ENCODE measurements around the gene KPNA3.
A peak's percentile ranks its signal among the peaks of the same experiment; 100 is the strongest.
"Not testable (repeated sequence)": the region's sequence is repeated elsewhere in the genome, so short reads cannot be mapped to it uniquely, and the experiment has no call there.

The KPNA3 gene

DNA sequence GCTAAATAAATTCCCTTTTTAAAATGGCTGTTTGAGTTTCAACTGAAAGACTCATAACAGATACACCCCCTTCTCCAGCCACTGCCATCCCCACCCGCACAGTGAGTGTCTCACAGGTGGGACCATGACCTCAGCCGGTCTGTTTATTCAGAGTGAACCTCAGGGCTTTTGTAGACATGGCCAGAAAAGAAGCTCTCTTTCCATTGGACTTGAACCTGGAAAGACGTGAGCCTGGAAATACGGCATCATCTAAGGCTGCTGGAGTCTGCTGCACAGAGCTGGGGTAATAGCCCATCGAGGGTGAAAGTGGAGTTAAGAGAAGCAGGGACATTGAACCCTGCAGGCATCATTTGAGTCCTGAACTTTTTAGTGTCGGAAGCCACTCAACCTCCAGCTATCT is 15.2 kb upstream of the KPNA3 start:
- no peak for DNase-seq (ENCODE audit: low spot score)

DNA sequence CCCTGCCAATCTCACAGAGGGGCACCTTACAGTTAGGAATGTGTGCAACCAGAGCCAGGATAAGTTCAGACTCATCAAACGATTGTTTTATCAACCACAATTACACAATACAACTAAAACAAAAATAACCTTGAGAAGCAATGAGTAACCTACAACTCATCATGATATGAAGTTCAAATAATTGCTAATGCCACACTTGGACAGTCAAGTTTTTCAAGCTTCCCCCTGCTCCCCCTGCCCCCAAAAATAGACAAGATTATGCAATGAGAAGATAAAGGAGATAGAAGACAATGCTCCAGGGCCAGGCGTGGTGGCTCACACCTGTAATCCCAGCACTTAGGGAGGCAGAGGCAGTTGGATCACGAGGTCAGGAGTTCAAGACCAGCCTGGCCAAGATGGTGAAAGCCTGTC is 13.6 kb upstream of the KPNA3 start:
- no peak for DNase-seq (ENCODE audit: low spot score)

DNA sequence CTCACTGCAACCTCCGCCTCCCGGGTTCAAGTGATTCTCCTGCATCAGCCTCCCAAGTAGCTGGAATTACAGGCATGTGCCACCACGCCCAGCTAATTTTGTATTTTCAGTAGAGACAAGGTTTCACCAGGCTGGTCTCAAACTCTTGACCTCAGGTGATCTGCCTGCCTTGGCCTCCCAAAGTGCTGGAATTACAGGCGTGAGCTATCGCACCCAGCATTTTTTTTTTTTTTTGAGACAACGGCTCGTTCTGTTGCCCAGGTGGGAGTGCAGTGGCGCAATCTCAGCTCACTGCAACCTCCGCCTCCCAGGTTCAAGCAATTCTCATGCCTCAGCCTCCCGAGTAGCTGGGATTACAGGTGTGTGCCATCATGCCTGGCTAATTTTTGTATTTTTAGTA is 10.6 kb upstream of the KPNA3 start:
- not testable (repeated sequence) for DNase-seq (ENCODE audit: low spot score)

DNA sequence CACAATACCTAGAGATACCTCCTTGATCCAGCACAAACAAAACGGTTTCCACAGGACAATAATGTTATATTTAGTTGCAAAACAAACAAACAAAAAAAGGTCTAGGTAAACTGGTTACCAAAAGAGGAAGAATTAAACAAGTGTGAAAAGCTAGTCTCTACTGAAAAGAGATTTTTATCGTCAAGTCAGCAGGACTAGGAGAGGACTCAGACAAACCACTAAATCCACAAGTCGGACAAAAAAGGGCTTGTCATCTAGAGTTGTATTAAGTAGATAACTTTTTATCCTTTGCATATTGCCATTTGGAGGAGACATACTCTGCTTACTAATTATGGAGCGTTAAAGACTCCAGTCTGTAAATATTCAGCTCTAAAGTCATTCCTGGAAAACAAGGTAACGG is 9.9 kb upstream of the KPNA3 start:
- no peak for DNase-seq (ENCODE audit: low spot score)

DNA sequence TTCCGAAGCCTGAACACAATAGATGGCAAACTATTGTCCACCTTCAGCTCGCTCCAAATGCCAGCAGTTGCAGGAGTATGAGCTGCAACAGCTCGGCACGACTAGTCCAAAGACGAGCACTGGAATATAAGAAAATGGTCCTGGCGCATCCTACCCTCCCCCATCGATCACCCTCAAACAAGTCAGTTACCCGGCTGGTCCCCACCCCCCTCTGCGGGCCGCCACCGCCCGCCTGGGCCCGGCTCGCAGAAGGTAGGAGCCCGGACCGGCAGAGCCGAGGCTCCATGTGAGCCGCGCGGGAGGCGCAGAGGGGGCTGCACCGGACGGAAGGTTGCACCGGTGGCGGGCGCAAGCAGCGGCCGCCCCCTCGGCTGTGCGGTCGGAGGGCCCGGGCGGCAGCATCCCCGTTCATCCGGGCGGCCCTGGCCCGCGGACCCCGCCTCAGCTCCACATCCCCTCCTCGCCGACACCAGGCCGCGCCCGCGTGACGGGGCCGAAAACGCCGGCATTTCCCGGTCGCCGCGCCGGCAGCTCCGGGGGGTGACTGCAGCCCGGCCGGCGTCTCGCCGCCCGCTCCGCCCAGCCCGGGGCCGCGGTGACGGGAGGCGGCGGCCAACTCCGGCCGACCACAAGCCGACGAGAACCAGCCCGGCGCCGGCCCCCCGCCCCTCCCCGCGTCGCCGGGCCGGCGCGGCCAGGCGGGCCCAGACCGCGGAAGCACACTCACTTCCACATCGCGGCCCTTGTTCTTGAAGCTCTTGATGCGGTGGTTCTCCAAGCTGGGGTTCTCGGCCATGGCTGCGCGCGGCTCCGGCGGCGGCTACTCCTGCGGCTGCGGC is 552 bp downstream of the KPNA3 start:
- DNase-seq (ENCODE audit: low spot score), result peak; percentile 71

DNA sequence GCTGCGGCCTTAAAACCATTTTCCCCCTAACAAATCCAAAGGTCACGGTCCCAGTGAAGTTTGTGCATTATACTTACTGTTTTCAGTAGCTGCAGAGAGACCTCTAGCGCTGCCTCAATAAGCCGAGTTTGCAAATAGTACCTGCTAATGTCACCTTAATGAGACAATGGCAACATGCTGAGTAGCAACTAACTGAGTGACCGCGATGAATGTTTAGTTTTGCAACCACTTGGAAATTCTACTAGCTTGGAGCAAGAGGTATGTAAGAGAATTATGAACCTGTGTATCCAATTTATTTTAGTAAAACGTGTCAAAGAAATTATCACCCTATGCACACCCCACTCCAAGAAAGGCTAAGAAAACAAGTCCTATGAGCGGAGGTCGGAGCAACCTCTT is 1.2 kb downstream of the KPNA3 start:
- no peak for DNase-seq (ENCODE audit: low spot score)

DNA sequence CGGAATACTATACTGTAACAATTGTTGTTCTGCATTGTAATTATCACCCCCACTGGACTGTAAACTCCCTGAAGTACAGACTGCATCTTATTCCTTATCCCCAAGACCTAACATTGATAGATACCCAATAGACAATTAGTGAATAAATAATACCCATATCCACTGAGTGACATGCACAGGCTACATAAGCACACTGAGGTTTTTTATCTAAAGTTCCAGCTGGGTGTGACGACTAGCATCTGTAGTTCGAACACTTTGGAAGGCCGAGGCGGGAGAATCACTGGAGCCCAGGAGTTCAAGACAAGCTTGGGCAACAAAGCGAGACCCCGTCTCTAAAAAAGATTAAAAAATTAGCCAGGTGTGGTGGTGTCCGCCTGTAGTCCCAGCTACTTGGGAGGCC is 2.5 kb downstream of the KPNA3 start:
- DNase-seq (ENCODE audit: low spot score), result no peak

DNA sequence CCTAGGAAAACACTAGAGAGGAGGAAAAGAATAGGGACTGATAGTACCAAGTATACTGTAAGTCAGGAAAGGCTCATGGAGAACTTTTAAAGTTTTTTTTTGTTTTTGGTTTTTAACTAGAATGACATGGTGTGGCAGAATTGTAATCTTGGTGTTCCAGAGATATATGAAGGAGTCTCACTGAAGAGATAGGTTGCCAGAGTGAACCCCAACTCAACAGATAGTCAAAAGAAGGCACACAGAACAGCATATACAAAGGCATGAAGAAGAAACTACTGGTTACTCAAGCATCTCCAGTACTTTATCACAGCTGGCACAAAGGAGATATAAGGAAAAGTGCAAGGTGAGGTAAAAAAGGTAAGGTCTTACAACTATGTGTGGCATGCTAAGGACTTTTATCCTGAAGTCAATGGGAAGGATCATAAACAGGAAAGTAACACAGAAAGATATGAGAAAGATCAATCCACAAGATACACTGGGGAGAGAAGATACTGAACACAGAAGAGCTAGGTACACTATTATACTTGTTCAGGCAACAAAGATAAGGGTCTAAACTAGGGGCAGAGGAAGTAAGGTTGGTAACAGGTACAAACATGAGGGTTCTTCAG is 6.0 kb downstream of the KPNA3 start:
- no peak for DNase-seq (ENCODE audit: low spot score)

DNA sequence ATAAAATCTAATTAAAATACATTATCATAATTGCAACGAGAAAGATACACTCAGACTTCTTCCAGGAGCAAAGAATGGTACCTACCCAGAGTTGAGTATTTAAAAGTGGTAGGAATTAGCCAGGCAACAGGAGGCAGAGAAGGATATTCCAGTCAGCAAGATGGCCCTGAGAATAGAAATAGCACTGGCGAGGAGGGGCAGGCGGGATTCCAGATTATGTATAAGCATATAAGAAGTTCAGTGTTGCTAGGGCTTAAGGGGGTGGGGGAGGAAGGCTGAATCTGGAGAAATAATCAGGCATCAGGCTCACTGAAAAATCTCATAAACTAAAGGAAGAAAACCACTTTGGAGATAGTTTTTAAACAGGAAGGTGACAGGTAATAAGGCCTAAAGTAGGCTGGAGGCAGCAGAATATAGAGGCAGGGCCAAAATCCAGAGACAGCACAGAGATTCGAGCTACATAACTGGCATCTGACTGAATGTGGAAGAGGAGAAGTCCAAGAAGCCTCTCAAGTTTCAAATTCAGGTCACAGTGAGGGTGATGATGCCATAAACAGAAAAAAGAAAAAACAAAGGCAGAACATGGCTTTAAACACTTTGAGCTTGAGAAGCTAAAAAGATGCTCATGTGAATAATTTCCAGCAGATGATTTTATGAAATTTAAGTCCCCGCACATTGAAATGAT is 7.5 kb downstream of the KPNA3 start:
- DNase-seq (ENCODE audit: low spot score), result no peak

DNA sequence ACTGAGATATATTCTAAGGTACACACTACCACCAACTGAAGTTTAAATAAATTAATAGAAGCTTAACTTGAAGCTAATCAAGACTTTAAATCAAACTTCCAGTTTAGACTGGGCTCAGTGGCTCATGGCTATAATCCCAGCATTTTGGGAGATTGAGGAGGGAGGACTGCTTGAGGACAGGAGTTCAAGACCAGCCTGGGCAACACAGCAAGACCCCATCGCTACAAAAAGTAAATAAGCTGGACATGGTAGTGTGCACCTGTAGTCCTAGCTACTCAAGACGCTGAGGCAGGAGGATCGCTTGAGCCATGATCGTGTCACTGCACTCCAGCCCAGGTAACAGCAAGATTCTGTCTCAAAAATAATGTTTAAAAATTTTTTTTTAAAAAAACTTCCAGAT is 8.6 kb downstream of the KPNA3 start:
- no peak for DNase-seq (ENCODE audit: low spot score)

DNA sequence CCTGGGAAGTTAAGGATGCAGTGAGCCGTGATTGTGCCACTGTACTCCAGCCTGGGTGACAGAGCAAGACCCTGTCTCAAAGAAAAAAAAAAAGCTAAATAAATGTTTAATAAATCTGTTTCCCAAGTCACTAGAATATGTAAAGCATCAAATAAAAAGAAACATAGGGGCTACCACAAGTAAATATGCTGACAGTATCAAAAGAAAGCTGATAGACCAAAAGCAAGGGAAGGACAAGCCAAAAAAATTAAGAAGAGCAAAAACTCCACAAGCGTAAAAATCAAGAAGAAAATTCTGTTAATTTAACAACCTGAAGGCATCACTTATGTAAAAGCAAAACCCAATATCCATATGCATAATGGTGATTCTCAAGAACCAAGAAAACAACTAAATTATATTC is 9.7 kb downstream of the KPNA3 start:
- DNase-seq (ENCODE audit: low spot score), result no peak

DNA sequence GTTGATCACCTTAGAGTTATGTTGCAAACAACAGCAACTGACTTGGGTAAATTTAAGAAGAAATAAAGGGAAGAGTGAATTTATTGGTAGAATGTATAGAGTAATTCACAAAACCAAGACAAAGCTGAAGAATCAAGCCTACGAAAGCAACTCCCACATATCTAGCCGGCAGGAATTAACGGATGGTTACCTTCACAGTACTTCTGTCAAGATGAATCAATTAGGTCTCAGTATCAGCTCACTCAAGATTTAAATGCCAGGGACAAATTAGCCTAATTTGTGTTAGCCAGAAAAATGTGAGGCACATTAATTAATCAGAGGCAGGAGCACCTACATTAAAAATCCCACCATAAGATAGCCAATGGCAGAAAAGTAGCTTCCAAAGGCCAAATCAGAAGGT is 10.7 kb downstream of the KPNA3 start:
- DNase-seq (ENCODE audit: low spot score), result no peak

DNA sequence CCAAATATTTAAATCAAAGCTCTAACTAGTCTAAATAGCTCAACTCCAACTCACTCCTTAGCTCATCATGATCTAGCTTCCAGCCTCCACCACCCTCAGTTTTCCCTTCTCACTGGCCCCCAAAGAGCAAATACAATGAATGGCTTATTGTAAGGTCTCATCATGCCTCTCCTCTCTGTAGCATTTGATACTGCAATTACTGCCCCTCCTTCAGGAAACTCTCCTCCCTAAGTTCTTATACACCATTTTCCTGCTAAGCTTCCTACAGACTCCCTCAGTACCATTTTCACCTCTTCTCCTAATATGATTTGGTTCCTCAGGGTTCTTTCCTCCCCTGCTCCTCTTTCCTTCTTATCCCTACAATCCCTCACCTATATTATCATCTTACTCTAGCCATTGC is 12.8 kb downstream of the KPNA3 start:
- no peak for DNase-seq (ENCODE audit: low spot score)

DNA sequence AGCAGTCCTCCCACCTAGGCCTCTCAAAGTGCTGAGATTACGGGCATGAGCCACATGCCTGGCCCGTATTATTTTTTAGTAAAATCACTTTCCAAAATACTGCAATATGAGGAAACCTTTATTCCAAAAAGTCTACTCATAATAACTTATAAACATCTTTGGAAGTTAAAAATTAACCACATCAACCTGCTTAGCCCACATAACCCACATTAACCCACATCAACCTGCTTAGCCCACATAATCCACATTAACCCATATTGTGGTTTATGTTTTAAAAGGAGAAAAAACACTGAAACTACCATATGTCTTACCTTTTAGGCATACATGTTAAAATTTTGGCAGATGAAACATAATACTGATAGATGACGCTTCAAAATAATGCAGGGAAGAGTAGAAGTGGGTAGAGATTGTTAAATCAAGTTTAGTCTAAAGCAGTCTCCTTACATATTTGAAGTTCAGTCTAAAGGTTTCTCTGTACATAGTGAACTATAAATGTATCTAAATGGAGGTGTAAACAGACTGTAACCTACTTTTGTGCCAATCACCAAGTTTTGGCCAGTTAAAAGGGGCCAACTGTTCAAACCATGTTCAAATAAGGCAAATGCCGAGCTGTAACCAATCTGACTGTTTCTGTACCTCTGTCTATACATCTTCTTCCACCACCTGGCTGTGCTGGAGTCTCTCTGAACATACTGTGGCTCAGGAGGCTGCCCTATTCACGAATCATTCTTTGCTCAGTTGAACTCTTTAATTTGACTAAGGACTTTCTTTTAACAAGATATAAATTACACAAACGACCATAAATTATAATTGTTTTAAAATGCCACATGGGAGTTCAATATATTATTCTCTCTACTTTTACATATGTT is 14.5 kb downstream of the KPNA3 start:
- DNase-seq (ENCODE audit: low spot score), result no peak

DNA sequence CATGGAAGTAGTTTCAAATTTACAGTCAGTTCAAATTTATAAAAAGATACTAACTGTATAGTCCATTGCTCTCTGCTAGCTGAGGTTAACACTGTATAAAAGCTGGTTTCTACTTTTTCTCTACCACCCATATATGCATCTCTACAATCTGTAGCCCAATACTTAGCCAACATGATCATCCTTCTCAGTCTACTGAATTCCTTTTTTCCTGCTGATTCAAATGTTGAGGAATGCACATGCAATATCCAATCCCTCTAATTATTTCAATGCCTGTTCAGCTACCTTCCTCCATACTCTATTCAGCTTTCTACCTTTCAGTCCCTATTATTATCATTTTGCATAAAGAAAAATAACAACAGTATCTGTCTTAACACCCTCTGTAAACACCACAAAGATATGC is 15.6 kb downstream of the KPNA3 start:
- DNase-seq (ENCODE audit: low spot score), result no peak

DNA sequence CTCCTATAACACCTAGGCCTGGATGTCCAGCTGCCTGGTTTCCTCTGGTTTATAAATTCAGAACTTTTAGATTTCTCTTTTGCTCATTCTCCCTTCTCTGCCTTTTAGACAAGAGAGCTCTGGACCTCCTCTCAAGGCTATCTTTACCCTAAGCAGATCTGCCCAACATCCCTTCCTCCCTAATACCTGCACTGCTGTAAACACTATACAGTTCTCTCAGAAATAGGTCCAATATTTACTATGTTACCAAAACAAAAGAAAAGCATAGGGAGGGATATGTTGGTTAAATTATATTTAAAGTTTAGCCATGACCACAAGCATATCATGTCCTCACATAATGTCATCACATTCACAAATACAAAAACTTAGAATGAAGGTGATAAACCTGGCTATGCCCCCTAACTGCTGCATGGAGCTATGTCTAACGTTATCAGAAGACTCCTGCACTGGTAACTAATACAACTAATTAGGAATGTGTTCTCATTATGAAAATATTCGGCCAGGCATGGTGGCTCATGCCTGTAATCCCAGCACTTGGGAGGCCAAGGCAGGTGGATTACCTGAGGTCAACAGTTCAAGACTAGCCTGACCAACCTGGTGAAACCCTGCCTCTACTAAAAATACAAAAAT is 18.0 kb downstream of the KPNA3 start:
- no peak for DNase-seq (ENCODE audit: low spot score)

DNA sequence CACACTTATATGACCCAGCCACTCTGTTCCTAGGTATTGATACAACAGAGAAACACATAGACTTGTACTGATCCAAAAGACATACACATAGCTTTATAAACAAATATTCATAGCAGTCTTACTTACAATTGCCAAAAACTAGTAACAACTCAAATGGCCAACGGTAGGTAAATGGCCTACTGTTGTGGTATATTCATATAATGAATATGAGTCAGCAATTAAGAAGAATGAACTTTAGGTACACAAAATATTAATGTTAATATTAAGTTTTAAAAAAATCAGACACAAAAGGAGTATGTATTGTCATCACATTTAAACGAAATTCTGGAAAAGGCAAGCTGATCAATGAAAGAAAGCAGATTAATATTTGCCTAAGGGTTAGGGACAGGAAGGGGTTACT is 19.7 kb downstream of the KPNA3 start:
- no peak for DNase-seq (ENCODE audit: low spot score)

DNA sequence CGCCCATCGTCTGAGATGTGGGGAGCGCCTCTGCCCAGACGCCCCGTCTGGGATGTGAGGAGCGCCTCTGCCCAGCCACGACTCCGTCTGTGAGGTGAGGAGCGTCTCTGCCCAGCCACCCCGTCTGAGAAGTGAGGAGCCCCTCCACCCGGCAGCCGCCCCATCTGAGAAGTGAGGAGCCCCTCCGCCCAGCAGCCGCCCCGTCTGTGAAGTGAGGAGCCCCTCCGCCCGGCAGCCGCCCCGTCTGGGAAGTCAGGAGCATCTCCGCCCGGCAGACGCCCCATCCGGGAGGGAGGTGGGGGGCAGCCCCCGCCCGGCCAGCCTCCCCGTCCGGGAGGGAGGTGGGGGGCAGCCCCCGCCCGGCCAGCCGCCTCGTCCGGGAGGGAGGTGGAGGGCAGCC is 30.7 kb downstream of the KPNA3 start:
- not testable (repeated sequence) for DNase-seq (ENCODE audit: low spot score)

DNA sequence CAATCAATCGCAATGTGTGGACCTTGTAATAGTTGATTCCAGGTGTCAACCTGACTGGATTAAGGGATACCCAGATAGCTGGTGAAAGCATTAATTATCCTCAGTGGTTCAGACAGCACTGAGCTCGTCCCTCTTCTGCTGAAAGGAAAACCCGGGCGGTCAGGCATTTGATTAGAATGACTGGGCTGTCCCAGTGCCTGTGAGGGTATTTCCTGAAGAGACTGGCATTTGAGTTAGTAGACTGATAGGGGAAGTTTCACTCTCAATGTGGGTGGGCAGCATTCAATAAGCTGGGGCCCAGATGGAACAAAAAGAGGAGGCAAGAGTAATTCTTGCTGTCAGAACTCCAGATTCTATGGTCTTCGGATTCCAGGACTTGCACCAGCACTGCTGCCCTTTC is 31.9 kb downstream of the KPNA3 start:
- DNase-seq (ENCODE audit: low spot score), result no peak

DNA sequence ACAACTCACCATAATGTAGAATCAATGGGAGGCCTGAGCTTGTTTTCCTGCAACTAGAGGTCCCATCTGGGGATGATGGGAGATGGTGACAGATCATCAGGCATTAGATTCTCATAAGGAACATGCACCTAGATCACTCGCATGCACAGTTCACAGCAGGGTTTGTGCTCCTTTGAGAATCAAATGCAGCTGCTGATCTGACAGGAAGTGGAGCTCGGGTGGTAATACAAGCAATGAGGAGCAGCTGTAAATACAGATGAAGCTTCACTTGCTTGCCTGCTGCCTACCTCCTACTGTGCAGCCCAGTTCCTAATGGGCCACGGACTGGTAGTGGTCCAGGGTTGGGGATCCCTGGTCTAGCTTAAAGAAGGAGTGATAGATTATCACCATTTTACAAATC is 33.0 kb downstream of the KPNA3 start:
- no peak for DNase-seq (ENCODE audit: low spot score)

DNA sequence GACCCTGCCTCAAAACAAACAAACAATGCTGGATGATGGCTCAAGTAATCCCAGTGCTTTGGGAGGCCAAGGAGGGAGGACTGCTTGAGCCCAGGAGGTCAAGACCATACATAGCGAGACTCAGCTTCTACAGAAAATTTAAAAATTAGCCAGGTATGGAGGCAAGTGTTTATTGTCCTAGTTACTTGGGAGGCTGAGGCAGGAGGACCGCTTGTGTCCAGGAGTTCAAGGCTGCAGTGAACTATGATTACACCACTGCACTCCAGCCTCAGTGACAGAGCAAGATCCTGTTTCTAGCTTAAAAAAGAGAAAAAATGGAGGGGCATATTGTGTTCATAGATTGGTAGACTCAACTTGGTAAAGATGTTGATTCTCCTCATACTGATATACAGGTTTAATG is 36.2 kb downstream of the KPNA3 start:
- DNase-seq (ENCODE audit: low spot score), result no peak

DNA sequence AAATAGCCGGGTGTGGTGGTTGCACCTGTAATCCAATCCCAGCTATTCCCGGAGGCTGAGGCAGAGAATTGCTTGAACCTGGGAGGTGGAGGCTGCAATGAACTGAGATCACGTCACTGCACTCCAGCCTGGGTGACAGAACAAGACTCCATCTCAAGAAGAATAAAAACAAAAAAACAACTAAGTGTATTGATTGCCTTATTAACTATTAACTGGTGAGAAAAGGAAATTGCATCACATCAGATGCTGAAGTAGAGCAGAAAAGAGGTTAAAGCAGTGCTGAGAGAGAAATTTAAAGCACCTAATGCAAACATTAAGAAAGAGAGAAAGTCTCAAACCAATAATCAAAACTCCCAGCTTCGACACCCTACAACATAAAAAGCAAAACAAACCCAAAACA is 38.3 kb downstream of the KPNA3 start:
- no peak for DNase-seq (ENCODE audit: low spot score)
